Measurements from ENCODE around the gene ARHGAP8. TPM values are rescaled to one million over a fixed set of nuclear protein-coding genes. Genes with fewer than 3 reads are reported as not detected.

Gene ARHGAP8
- total and polyA plus RNA-seq, 2 of the 13 experiments (the other 11 are each of a cell fraction or from before 2014, with no cell fraction given): 0.07 TPM; not detected in 1

DNA sequence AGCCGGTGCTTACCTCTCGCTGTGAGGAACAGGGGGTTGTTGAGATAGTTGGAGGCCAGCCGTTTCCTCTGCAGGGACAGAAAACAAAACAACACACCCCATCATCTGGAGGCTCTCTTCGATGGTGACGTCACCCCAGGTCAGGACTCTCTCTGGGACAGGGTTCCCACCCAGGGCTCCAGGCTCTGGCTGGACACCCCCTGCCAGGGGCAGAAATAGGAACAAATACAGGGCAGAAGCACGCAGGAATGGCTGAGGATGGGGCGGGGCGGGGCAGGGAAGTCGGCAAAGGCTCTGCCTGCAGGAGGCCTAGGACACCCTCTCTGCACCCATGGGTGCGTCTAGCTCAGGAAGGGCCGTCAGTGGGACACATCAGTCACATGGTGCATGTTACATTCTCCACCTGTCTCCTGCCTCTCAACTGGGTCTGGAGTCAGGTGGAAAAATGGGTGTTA is 138.9 kb downstream of the ARHGAP8 start:
- no peak for ATAC-seq
- H3K9me3 ChIP-seq (ENCODE audit: low read length): no peaks in the 10 kb centered on the region
- CTCF ChIA-PET (ENCODE audit: low intra/inter-chr PET ratio, low total read pairs): no interaction called here
- POLR2A ChIA-PET: no interaction called here
- WGBS (ENCODE audit: low lambda C conversion rate): 27% methylated on average over 7 of the region's 11 CpGs
- H3K4me3 ChIP-seq (replicated peaks in 1 of 3; ENCODE audit: insufficient read depth in 1 of 3, low read depth in 2 of 3, low read length in 3 of 3): no peak overlapping the region
- H3K9ac ChIP-seq (ENCODE audit: insufficient read depth, low read depth, low read length): no peak overlapping the region
- no peaks in the 10 kb centered on the region for H3K4me1 ChIP-seq (ENCODE audit: insufficient read depth, low read length)
- TF ChIP-seq CREB1 (IDR thresholded peaks at IDR 0.05) (peak; percentile 93), CREB1 (CRISPR knock-in tag; IDR thresholded peaks at IDR 0.05) (no peak), ZNF614 (CRISPR knock-in tag; IDR thresholded peaks at IDR 0.05; ENCODE audit: borderline replicate concordance) (no peak), FOSL1 (CRISPR knock-in tag; IDR thresholded peaks at IDR 0.05; ENCODE audit: borderline replicate concordance) (no peak), ATF7 (IDR thresholded peaks at IDR 0.05) (peak; percentile 96), ATF7 (CRISPR knock-in tag; IDR thresholded peaks at IDR 0.05) (no peak), HDAC1 (CRISPR knock-in tag; IDR thresholded peaks at IDR 0.05) (no peak), TMF1 (CRISPR knock-in tag; IDR thresholded peaks at IDR 0.05; ENCODE audit: low read depth) (no peak), CAMTA2 (CRISPR knock-in tag; IDR thresholded peaks at IDR 0.05; ENCODE audit: borderline replicate concordance) (no peak), AHR (CRISPR knock-in tag; IDR thresholded peaks at IDR 0.05) (no peak)
- H3K36me3 ChIP-seq (replicated peaks in 1 of 2; ENCODE audit: control insufficient read depth in 1 of 2, insufficient read depth in 2 of 2, low read length in 2 of 2): no peaks in the 10 kb centered on the region
- H4K20me1 ChIP-seq (ENCODE audit: insufficient read depth, low read length): no peaks in the 10 kb centered on the region
- intact Hi-C loops (cut with micrococcal nuclease; ENCODE audit: unreplicated experiment) (no loop called here), in situ Hi-C loops (cut with HindIII; ENCODE audit: extremely low pct_ligation_motif_present, low pct_unique_long_range_greater_than_20kb) (no loop called here)
- BruUV-seq (replicated peaks): no TSS peak
- H3K79me2 ChIP-seq (ENCODE audit: insufficient read depth, low read length): no peaks in the 10 kb centered on the region
- DNase-seq (ENCODE audit: low spot score): no peak
- H3K4me2 ChIP-seq (ENCODE audit: low read depth, low read length): no peak overlapping the region
- no peak overlapping the region for H3K27ac ChIP-seq (ENCODE audit: extremely low read length, insufficient read depth, low read length)
- H2AFZ ChIP-seq (ENCODE audit: low read length): no peak overlapping the region
- FAIRE-seq: no peak
- peaks cover 9 to 37% of the 10 kb centered on the region in 2 experiments; a peak in 4 of 5 replicates for H3K27me3 ChIP-seq (ENCODE audit: control insufficient read depth in 1 of 2, insufficient read depth in 2 of 2, low read length in 2 of 2)

DNA sequence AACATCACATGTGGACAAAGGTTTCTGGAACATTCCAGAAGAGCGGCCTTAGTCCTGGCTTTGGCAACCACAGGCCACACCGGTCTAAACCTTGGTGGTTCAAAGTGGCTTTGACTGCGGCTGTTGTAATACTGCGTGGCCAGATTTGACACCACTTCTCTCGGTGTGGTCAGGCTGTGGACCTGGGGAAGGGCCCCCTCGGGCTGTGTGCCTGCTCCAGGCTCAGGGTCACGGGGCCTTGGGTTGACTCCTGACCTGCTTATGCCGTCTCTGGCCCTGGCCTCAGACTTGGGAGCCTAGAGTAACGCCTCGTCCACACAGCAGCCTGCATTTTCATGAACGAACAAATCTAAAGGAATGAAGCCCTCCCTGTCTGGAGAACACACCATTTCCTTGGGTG is 139.4 kb downstream of the ARHGAP8 start:
- no TSS peak for BruUV-seq (replicated peaks)
- H3K4me3 ChIP-seq (replicated peaks in 1 of 3; ENCODE audit: insufficient read depth in 1 of 3, low read depth in 2 of 3, low read length in 3 of 3): no peak overlapping the region
- ChIA-PET POLR2A (no interaction called here), CTCF (ENCODE audit: low intra/inter-chr PET ratio, low total read pairs) (no interaction called here)
- H3K4me2 ChIP-seq (ENCODE audit: low read depth, low read length): no peak overlapping the region
- in situ Hi-C loops (cut with HindIII; ENCODE audit: extremely low pct_ligation_motif_present, low pct_unique_long_range_greater_than_20kb): no loop called here
- H3K4me1 ChIP-seq (ENCODE audit: insufficient read depth, low read length): no peaks in the 10 kb centered on the region
- H3K9me3 ChIP-seq (ENCODE audit: low read length): no peaks in the 10 kb centered on the region
- peaks cover 9 to 37% of the 10 kb centered on the region in 2 experiments; a peak in 4 of 5 replicates for H3K27me3 ChIP-seq (ENCODE audit: control insufficient read depth in 1 of 2, insufficient read depth in 2 of 2, low read length in 2 of 2)
- ATAC-seq: no peak
- FAIRE-seq: no peak
- H4K20me1 ChIP-seq (ENCODE audit: insufficient read depth, low read length): no peaks in the 10 kb centered on the region
- H3K79me2 ChIP-seq (ENCODE audit: insufficient read depth, low read length): no peaks in the 10 kb centered on the region
- no peak for DNase-seq (ENCODE audit: low spot score)
- H3K36me3 ChIP-seq (replicated peaks in 1 of 2; ENCODE audit: control insufficient read depth in 1 of 2, insufficient read depth in 2 of 2, low read length in 2 of 2): no peaks in the 10 kb centered on the region
- H3K27ac ChIP-seq (ENCODE audit: extremely low read length, insufficient read depth, low read length): no peak overlapping the region
- H3K9ac ChIP-seq (ENCODE audit: insufficient read depth, low read depth, low read length): no peak overlapping the region
- H2AFZ ChIP-seq (ENCODE audit: low read length): no peak overlapping the region
- intact Hi-C loops (cut with micrococcal nuclease; ENCODE audit: unreplicated experiment): no loop called here
- 23% methylated on average over 7 of the region's 11 CpGs for WGBS (ENCODE audit: low lambda C conversion rate)
- TF ChIP-seq ZNF383 (CRISPR knock-in tag; IDR thresholded peaks at IDR 0.05; ENCODE audit: borderline replicate concordance) (no peak), NFE2 (CRISPR knock-in tag; IDR thresholded peaks at IDR 0.05) (no peak), ZNF547 (CRISPR knock-in tag; IDR thresholded peaks at IDR 0.05) (no peak)
- TF ChIP-seq, protein P1, sequence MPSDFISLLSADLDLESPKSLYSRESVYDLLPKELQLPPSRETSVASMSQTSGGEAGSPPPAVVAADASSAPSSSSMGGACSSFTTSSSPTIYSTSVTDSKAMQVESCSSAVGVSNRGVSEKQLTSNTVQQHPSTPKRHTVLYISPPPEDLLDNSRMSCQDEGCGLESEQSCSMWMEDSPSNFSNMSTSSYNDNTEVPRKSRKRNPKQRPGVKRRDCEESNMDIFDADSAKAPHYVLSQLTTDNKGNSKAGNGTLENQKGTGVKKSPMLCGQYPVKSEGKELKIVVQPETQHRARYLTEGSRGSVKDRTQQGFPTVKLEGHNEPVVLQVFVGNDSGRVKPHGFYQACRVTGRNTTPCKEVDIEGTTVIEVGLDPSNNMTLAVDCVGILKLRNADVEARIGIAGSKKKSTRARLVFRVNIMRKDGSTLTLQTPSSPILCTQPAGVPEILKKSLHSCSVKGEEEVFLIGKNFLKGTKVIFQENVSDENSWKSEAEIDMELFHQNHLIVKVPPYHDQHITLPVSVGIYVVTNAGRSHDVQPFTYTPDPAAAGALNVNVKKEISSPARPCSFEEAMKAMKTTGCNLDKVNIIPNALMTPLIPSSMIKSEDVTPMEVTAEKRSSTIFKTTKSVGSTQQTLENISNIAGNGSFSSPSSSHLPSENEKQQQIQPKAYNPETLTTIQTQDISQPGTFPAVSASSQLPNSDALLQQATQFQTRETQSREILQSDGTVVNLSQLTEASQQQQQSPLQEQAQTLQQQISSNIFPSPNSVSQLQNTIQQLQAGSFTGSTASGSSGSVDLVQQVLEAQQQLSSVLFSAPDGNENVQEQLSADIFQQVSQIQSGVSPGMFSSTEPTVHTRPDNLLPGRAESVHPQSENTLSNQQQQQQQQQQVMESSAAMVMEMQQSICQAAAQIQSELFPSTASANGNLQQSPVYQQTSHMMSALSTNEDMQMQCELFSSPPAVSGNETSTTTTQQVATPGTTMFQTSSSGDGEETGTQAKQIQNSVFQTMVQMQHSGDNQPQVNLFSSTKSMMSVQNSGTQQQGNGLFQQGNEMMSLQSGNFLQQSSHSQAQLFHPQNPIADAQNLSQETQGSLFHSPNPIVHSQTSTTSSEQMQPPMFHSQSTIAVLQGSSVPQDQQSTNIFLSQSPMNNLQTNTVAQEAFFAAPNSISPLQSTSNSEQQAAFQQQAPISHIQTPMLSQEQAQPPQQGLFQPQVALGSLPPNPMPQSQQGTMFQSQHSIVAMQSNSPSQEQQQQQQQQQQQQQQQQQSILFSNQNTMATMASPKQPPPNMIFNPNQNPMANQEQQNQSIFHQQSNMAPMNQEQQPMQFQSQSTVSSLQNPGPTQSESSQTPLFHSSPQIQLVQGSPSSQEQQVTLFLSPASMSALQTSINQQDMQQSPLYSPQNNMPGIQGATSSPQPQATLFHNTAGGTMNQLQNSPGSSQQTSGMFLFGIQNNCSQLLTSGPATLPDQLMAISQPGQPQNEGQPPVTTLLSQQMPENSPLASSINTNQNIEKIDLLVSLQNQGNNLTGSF (CRISPR knock-in tag; IDR thresholded peaks at IDR 0.05): no peak
- TF ChIP-seq, protein P2, sequence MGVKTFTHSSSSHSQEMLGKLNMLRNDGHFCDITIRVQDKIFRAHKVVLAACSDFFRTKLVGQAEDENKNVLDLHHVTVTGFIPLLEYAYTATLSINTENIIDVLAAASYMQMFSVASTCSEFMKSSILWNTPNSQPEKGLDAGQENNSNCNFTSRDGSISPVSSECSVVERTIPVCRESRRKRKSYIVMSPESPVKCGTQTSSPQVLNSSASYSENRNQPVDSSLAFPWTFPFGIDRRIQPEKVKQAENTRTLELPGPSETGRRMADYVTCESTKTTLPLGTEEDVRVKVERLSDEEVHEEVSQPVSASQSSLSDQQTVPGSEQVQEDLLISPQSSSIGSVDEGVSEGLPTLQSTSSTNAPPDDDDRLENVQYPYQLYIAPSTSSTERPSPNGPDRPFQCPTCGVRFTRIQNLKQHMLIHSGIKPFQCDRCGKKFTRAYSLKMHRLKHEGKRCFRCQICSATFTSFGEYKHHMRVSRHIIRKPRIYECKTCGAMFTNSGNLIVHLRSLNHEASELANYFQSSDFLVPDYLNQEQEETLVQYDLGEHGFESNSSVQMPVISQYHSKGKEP (CRISPR knock-in tag; IDR thresholded peaks at IDR 0.05): no peak
